SKM-1 (cell line): ENCODE results near the gene GALNT9.
"Not testable (repeated sequence)": the region's sequence is repeated elsewhere in the genome, so short reads cannot be mapped to it uniquely, and the experiment has no call there.

Experiments
- DNase-seq: peaks from one replicate; lab custom pipeline; 2025; ENCODE audit not compliant: unreplicated experiment; lab: John Stamatoyannopoulos, UW

Gene GALNT9

GRCh38 chr12:132358241-132359225 is 29.1 kb upstream of the GALNT9 start:
- not testable (repeated sequence) for DNase-seq

GRCh38 chr12:132357623-132358186 is 28.3 kb upstream of the GALNT9 start:
- DNase-seq = no peak

GRCh38 chr12:132356691-132357622 is 27.6 kb upstream of the GALNT9 start:
- no peak for DNase-seq

GRCh38 chr12:132355742-132356681 is 26.6 kb upstream of the GALNT9 start:
- DNase-seq = no peak

- no peak for DNase-seq
Measured at GRCh38 chr12:132354982-132355680, 25.7 kb upstream of the GALNT9 start.

GRCh38 chr12:132354211-132354981 is 25.0 kb upstream of the GALNT9 start:
- DNase-seq = no peak

- DNase-seq = no peak
Measured at GRCh38 chr12:132353811-132354210, 24.4 kb upstream of the GALNT9 start.

- no peak for DNase-seq
Measured at GRCh38 chr12:132352896-132353800, 23.8 kb upstream of the GALNT9 start.

GRCh38 chr12:132351751-132352495 is 22.5 kb upstream of the GALNT9 start:
- no peak for DNase-seq

GRCh38 chr12:132349501-132350131 is 20.2 kb upstream of the GALNT9 start:
- DNase-seq = no peak

- no peak for DNase-seq
Measured at GRCh38 chr12:132348176-132348575, 18.8 kb upstream of the GALNT9 start.

- DNase-seq = no peak
Measured at GRCh38 chr12:132347176-132347855, 17.9 kb upstream of the GALNT9 start.

GRCh38 chr12:132346471-132347175 is 17.2 kb upstream of the GALNT9 start:
- DNase-seq = no peak

- no peak for DNase-seq
Measured at GRCh38 chr12:132345561-132346200, 16.3 kb upstream of the GALNT9 start.

GRCh38 chr12:132345126-132345525 is 15.7 kb upstream of the GALNT9 start:
- no peak for DNase-seq
